GM21529 (cell line): ENCODE results near the gene EEF2K.
A peak's percentile ranks its signal among the peaks of the same experiment; 100 is the strongest.
"Not testable (repeated sequence)": the region's sequence is repeated elsewhere in the genome, so short reads cannot be mapped to it uniquely, and the experiment has no call there.

Source experiments
- ATAC-seq: cut with Tn5 transposase; IDR thresholded peaks from one replicate; pipeline ENCODE4 v1.9.1; 2021; ENCODE audit not compliant: unreplicated experiment

EEF2K gene

GRCh38 chr16:22291860-22292318, 85.8 kb downstream of the EEF2K start:
- ATAC-seq = no peak

GRCh38 chr16:22292320-22292719, 86.2 kb downstream of the EEF2K start:
- ATAC-seq = no peak

DNA sequence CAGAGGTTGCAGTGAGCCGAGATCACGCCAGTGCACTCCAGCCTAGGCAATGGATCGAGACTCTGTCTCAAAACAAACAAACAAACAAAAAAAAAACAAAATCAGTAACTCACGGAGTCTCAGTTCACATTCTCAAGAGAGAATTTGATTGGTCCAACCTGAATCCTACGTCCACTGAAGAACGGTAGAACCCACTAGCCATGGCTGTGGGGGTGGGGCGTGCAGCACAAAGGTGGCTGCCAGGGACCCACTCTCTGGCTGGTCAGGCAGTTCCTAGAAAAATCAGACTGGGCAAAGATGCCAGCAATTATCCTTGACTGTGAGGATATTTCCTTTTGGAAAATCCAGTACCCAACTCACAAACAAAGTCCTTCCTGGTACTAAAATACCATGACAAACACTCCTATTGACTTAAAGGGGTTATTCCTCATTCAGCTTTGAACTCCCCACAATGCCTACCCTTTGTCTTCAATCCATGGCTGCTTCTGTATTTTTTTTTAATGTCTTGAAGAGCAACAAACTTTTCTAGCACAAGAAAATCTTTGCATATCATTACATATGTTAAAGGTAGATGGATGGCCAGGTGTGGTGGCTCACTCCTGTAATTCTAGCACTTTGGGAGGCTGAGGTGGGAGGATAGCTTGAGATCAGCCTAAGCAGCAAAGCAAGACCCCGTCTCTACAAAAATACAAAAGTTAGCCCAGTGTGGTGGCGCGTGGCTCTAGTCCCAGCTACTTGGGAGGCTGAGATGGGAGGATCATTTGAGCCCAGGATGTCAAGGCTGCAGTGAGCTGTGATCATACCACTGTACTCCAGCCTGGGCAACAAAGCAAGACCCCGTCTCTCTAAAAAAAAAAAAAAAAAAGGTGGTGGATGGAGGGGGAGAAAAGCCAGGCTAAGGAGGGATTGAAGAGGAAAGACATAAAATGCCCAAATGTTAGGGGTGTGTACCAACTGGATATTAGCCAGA, 87.3 kb downstream of the EEF2K start:
- ATAC-seq = no peak

DNA sequence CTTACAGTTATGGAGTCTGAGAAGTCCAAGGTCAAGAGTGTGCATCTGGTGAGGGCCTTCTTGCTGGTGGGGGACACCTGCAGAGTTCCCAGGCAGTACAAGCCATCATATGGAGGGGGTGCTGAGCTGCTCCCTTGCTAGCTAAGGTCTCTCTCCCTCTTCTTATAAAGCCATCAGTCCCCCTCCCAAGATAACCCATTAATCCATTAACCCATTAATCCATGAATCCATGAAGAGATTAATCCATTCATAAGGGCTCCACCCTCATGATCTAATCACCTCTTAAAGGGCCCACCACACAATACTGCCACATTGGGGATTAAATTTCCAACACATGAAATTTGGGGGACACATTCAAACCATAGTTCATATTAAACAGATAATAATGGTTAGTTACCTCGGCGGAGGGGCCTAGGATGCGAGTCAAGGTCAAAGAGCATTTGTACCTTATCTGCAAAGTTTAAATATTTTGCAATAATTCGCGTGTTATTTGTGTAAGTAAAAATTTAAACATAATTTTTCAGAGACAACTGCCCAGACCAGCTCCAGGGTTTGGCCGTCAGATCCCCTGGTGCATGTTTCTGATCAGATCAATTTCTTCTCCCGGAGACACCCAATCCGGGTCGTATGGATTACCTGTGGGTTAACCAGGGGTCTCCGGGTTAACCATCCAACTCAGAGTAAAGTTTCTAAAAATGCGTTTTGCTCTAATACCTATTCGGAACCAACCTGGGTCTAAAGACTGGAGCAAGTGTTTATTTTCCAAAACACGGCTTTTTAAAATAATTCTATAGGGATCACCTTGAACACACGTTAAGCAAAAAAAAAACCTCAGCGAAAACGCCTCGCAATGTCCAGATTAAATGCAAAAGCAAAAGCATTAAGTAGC, 90.4 kb downstream of the EEF2K start:
- no peak for ATAC-seq

DNA sequence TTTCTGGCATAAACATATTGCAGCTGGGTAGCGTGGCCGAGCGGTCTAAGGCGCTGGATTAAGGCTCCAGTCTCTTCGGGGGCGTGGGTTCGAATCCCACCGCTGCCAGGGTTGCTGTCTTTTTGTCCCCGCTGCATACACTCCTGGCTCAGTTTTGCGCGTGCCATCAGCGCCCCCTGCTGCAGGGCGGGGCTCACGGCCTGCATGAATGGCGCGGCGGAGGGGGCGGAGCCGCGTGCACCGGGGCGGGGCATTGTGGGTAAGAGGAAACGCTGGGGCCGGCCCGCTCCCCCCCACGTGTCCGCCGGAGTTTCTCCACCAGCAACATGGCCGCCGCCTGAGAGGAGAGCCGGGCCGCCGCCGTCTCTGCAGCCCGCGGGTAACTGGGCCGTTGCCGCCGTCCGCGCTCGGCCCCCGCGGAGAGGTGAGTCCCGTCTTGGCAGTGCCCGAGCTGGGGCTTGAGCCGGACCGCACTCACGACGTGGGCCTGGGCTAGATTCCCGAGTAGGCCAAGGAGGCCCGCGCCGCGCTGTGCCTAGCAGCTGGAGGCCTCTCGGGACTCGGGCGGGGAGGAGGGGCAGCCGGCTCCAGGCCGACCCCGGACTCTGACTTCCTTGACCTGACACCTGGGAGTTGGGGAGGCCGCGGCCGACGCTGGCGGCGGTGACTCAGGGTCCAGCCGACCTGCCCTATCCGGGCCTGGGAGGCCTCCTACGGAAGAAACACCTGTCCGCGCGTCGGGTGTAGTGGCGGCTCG, 91.2 kb downstream of the EEF2K start, which contains the start of gene POLR3E:
TSS of gene POLR3E (plus strand) at position 296 of the 757 bp plus-strand sequence. CDS start 5,560 bp downstream, outside the sequence.
- ATAC-seq = peak; percentile 73

DNA sequence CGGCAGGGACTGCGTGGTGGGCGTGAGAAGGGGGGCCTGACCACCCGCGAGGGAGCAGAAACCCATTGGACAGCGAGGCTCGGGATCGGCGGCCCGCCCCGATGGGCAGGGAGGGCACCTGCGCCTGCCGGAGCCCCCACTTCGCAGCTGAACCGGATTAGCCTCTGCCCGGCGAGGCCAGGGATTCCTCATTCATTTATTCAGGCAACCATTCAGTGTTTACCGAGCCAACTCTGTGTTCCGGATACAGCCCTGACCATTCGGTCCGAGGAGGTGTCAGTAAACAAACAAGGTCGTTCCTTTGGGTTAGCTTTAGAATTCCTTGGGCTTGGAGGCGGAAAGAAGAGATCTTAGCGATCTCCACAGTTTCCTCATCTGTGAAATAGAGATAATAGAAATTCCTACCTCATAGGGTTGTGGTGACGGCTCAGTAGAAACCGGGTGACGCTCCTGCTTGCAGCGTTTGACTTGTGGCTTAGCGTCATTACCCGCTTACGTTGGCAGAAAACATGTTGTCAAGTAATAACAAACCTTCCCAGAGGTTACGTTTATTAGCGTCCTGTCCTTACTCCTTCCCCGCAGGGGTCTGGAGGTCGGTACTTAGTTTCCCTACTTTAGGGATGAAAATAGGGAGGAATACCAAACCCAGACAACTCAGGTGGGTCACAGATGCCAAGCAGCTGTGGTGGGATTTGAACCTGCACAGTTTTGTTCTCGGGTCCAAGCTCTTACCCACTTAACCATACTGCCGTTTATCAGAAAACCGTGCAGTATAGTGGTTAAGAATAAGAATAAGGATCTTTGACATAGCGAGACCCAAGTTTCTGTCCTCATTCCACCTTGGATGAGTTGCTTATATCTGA, 92.0 kb downstream of the EEF2K start:
- ATAC-seq = no peak

GRCh38 chr16:22299036-22299435, 93.0 kb downstream of the EEF2K start:
- ATAC-seq = no peak

- ATAC-seq = no peak
Measured at GRCh38 chr16:22300427-22301071, 94.5 kb downstream of the EEF2K start.

DNA sequence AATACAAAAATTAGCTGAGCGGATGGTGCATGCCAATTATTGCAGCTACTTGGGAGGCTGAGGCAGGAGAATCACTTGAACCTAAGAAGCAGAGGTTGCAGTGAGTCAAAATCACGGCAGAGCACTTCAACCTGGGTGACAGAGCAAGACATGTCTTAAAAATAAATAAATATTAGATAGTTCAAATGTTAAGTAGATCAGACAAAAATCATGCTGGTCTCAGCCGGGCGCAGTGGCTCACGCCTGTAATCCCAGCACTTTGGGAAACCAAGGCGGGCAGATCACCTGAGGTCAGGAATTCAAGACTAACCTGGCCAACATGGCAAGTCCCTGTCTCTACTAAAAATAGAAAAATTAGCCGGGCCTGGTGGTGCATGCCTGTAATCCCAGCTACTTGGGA, 95.3 kb downstream of the EEF2K start:
- ATAC-seq = not testable (repeated sequence)

GRCh38 chr16:22302776-22303363, 96.8 kb downstream of the EEF2K start:
- ATAC-seq = no peak

GRCh38 chr16:22304411-22304810, 98.3 kb downstream of the EEF2K start:
- no peak for ATAC-seq

DNA sequence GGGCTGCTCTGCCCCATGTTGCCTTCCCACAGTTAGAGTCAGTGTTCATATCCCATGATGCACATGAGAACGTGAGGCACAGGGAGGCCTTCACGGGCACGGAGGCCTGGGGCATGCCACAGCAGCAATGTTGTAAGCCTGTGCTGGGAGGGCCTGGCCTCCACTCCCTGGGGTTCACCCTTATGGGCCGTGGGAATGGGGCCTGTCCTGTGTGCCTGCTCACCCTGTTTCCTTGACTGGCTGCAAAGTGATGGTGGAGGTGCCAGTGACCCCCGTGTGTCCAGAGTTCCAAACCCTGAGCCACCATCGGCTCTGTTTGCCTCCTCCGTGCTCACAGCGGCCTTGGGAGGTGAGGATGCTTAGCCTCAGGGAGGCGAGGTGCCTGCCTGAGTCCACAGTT, 100.7 kb downstream of the EEF2K start:
- ATAC-seq = no peak

DNA sequence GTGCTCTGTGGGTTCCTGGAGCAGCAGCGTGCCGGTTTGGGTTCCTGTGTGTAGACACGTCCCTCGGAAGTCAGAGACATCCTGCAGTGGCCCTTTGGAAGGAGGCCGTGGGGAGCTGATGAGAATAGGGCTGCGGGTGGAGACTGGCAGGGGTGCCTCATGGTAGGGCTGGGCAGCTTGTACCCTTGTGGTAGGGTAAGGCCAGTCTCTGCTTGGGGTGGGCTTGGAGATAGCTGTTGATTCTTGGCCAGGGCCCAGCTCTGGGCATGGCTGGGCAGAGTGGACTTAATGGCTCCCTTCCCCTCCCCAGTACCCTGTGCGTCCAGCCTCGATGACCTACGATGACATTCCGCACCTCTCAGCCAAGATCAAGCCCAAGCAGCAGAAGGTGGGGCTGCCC, 101.8 kb downstream of the EEF2K start:
- ATAC-seq = no peak

DNA sequence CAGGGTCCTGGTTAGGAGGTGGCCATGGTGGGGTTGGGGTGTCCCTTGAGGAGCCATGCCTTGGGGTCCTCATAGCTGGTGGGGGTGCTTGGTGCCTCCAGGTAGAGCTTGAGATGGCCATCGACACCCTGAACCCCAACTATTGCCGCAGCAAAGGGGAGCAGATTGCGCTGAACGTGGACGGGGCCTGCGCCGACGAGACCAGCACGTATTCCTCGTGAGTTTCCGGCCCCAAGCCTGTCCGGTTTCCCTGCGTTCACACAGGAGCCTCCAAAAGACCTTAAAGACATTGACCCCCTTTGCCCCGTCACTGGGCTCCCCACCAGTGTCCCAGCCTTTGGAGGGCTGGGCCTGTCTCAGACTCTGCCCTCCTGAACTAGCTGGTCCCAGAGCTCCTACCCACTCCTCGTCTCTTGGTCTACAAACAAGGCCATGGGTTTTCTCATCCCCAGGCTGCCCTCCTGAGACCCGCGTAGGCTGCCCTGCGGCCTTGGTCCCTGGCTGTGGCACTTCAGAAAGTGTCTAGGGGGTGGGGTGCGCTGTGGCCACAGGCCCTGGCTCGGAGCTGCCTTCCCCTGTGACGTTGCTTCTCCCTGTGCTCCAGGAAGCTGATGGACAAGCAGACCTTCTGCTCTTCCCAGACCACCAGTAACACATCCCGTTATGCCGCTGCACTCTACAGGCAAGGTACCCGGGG, 102.9 kb downstream of the EEF2K start:
- ATAC-seq = no peak

GRCh38 chr16:22311520-22311919, 105.4 kb downstream of the EEF2K start:
- ATAC-seq = no peak

DNA sequence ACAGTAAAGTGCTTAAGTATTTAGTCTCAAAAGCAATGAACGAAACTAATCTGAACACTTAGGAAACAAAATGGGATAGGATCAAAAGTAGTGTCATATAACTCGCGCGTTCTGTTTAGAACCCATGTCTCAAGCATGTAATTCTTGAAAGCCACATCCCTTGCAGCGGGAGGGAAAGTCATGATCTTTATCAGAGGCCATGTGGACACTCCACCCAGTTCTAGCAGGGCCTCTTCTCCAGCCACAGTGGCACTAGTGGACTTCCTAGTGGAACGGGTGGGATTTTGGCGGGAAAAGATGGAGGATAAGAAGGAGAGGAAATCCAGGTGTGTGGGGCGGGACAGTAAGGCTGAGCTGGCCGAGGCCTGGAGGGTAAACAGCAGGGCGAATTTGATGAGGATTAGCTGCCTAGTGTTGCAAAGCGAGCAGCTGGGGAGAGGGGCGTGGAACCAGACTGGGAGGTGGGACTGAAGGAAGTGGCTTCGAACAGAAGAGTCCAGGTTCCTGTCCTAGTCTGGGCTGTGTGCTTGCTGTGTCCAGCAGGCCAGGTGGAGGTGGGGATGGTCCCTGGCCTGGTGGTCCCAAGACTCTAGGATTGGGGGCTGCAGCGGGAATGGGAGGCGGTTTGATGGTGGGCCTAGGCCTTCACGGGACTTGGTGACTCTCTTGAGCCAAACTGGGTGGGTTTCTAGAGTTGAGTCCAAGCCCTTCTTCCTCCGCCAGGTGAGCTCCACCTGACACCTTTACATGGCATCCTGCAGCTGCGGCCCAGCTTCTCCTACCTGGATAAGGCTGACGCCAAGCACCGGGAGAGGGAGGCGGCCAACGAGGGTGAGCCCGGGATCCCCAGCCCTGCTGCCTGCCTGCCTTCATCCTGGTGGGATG, 107.1 kb downstream of the EEF2K start:
- no peak for ATAC-seq

GRCh38 chr16:22313876-22314470, 107.9 kb downstream of the EEF2K start:
- ATAC-seq = no peak
